ENCODE results near the gene HPDL.

HPDL gene

DNA sequence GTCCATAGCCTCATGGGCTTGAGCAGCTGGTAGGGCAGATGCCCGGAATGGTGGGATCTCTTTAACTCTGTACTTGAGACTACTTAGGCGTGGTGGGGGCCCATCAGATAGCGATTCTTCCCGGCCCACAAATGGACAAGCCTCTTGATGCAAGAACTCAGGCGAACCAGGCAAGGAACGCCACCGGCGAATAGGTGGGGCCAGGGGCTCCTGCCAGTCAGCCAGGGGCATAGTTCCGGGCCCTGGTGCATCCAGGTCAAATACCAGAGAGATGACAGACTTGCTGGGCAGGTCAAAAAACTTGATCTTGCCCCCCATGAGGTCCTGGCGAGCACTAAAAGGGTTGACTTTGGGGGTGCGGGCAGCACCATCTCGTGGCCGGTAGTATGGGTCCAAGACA lies 18.3 kb downstream of the HPDL start:
- Histone ChIP-seq H3K4me3 (ENCODE audit: low read length) (no peak overlapping the region), H3K36me3 (ENCODE audit: control insufficient read depth, low read length) (peaks cover 67% of the 10 kb centered on the region), H3K9me3 (ENCODE audit: control insufficient read depth, insufficient read depth, low read length) (no peaks in the 10 kb centered on the region), H3K9me2 (replicated peaks; ENCODE audit: control insufficient read depth, low read length) (no peaks in the 10 kb centered on the region), H3K4me2 (ENCODE audit: low read length) (no peak overlapping the region), H3K79me2 (ENCODE audit: control insufficient read depth, low read length) (peaks cover 32% of the 10 kb centered on the region), H3K27ac (ENCODE audit: low read depth, low read length) (no peak overlapping the region), H3K27me3 (ENCODE audit: control insufficient read depth, low read length) (no peaks in the 10 kb centered on the region), H3F3A (ENCODE audit: control insufficient read depth, insufficient read depth) (peaks cover 9% of the 10 kb centered on the region; the same call in 1 of the 2 replicates), H3K4me1 (ENCODE audit: control insufficient read depth, low read length) (peaks cover 14% of the 10 kb centered on the region), H4K20me1 (ENCODE audit: control insufficient read depth, insufficient read depth, low read depth, low read length) (no peaks in the 10 kb centered on the region)
- TF ChIP-seq, protein P1, sequence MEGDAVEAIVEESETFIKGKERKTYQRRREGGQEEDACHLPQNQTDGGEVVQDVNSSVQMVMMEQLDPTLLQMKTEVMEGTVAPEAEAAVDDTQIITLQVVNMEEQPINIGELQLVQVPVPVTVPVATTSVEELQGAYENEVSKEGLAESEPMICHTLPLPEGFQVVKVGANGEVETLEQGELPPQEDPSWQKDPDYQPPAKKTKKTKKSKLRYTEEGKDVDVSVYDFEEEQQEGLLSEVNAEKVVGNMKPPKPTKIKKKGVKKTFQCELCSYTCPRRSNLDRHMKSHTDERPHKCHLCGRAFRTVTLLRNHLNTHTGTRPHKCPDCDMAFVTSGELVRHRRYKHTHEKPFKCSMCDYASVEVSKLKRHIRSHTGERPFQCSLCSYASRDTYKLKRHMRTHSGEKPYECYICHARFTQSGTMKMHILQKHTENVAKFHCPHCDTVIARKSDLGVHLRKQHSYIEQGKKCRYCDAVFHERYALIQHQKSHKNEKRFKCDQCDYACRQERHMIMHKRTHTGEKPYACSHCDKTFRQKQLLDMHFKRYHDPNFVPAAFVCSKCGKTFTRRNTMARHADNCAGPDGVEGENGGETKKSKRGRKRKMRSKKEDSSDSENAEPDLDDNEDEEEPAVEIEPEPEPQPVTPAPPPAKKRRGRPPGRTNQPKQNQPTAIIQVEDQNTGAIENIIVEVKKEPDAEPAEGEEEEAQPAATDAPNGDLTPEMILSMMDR (IDR thresholded peaks at IDR 0.05; ENCODE audit: low read depth, low read length, poor library complexity, severe bottlenecking): no peak
- TF ChIP-seq EZH2phosphoT487 (IDR thresholded peaks at IDR 0.05; ENCODE audit: borderline replicate concordance, low read length): no peak

DNA sequence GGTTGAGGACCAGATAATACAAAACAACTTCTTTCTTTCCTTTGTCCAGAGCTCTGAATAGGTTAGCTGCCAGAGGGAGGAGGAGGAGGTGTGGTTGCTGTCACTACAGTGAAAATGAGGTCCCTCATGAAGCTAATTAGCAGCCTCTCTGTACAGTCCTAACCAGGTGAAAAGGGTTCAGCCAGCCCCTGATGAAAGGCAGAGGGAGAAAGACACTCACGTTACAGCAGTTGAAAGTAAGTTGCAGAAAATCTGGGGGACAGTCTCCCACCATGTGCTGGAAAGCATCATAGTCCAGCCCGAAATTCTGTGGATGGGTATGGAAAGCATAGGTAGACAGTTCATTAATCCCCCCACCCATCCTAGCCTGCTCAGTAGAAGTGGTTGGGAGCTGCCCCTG lies 19.8 kb downstream of the HPDL start:
- no peak for TF ChIP-seq EZH2phosphoT487 (IDR thresholded peaks at IDR 0.05; ENCODE audit: borderline replicate concordance, low read length)
- TF ChIP-seq, protein P1 (IDR thresholded peaks at IDR 0.05; ENCODE audit: low read depth, low read length, poor library complexity, severe bottlenecking): no peak
- Histone ChIP-seq H4K20me1 (ENCODE audit: control insufficient read depth, insufficient read depth, low read depth, low read length) (no peaks in the 10 kb centered on the region), H3K79me2 (ENCODE audit: control insufficient read depth, low read length) (peaks cover 17% of the 10 kb centered on the region), H3K4me3 (ENCODE audit: low read length) (no peak overlapping the region), H3K4me1 (ENCODE audit: control insufficient read depth, low read length) (peaks cover 7% of the 10 kb centered on the region), H3K27me3 (ENCODE audit: control insufficient read depth, low read length) (no peaks in the 10 kb centered on the region), H3F3A (ENCODE audit: control insufficient read depth, insufficient read depth) (peaks cover 9% of the 10 kb centered on the region; the same call in 1 of the 2 replicates), H3K9me2 (replicated peaks; ENCODE audit: control insufficient read depth, low read length) (no peaks in the 10 kb centered on the region), H3K36me3 (ENCODE audit: control insufficient read depth, low read length) (peaks cover 53% of the 10 kb centered on the region), H3K27ac (ENCODE audit: low read depth, low read length) (no peak overlapping the region), H3K9me3 (ENCODE audit: control insufficient read depth, insufficient read depth, low read length) (no peaks in the 10 kb centered on the region), H3K4me2 (ENCODE audit: low read length) (no peak overlapping the region)

DNA sequence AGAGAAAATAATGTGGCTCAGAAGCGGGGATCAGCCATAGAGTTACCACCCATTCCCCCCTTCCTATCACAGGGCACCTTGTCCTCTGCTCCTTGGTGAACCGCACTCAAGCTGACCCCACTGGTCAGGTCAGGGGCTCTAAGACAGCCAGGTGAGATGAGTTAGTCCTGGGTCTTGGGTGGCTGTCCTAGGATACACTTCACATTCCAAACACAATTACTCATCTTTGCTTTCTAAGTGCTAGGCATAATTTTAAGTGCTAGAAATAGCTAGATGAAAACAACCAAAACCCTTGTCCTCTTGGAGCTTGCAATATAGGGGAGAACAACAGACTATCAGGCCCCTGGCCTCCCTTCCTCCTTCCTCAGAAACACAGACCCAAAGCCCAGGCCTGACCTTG lies 21.3 kb downstream of the HPDL start:
- no peaks in the 10 kb centered on the region for H3K27me3 ChIP-seq (ENCODE audit: control insufficient read depth, low read length)
- peaks cover 9% of the 10 kb centered on the region; the same call in 1 of the 2 replicates for H3F3A ChIP-seq (ENCODE audit: control insufficient read depth, insufficient read depth)
- H3K4me2 ChIP-seq (ENCODE audit: low read length): no peak overlapping the region
- no peaks in the 10 kb centered on the region for H3K9me2 ChIP-seq (replicated peaks; ENCODE audit: control insufficient read depth, low read length)
- H3K36me3 ChIP-seq (ENCODE audit: control insufficient read depth, low read length): peaks cover 37% of the 10 kb centered on the region
- no peaks in the 10 kb centered on the region for H3K9me3 ChIP-seq (ENCODE audit: control insufficient read depth, insufficient read depth, low read length)
- no peaks in the 10 kb centered on the region for H4K20me1 ChIP-seq (ENCODE audit: control insufficient read depth, insufficient read depth, low read depth, low read length)
- peaks cover 2% of the 10 kb centered on the region; the same call in 1 of the 2 replicates for H3K79me2 ChIP-seq (ENCODE audit: control insufficient read depth, low read length)
- no peaks in the 10 kb centered on the region for H3K4me1 ChIP-seq (ENCODE audit: control insufficient read depth, low read length)
- TF ChIP-seq, protein P1 (IDR thresholded peaks at IDR 0.05; ENCODE audit: low read depth, low read length, poor library complexity, severe bottlenecking): no peak
- TF ChIP-seq EZH2phosphoT487 (IDR thresholded peaks at IDR 0.05; ENCODE audit: borderline replicate concordance, low read length): no peak
- H3K27ac ChIP-seq (ENCODE audit: low read depth, low read length): no peak overlapping the region
- no peak overlapping the region for H3K4me3 ChIP-seq (ENCODE audit: low read length)

Measured in DOHH2 (cell line).